Hepatocyte (in vitro differentiated cells): ENCODE results near the gene ZNF644. TPM values are rescaled to one million over a fixed set of nuclear protein-coding genes. Genes with fewer than 3 reads are reported as not detected.

Source experiments
- DNase-seq: peaks from one replicate; pipeline ENCODE4 v3.0.0-alpha.2; 2016; ENCODE audit warnings: low spot score
- H2AFZ ChIP-seq: fragments of 200-600 bp; sonication (generic); 2 replicates; pipeline ENCODE4 v1.6.0; 2016; ENCODE audit warnings: antibody characterized with exemption, mild to moderate bottlenecking
- H3K27ac ChIP-seq: fragments of 200-600 bp; sonication (generic); 2 replicates; pipeline ENCODE4 v1.5.1; 2016; ENCODE audit warnings: mild to moderate bottlenecking
- H3K27me3 ChIP-seq: fragments of 200-600 bp; sonication (generic); 2 replicates; pipeline ENCODE4 v1.6.1; 2016
- H3K36me3 ChIP-seq: fragments of 200-600 bp; sonication (generic); replicated peaks from 2 replicates; pipeline ENCODE4 v1.5.1; 2016; ENCODE audit warnings: low read depth; ENCODE audit not compliant: insufficient read depth
- H3K4me1 ChIP-seq: fragments of 200-600 bp; sonication (generic); 2 replicates; pipeline ENCODE4 v1.5.1; 2016; ENCODE audit warnings: mild to moderate bottlenecking, moderate library complexity; ENCODE audit not compliant: insufficient read depth
- H3K4me2 ChIP-seq: fragments of 200-600 bp; sonication (generic); 2 replicates; pipeline ENCODE4 v1.6.0; 2016
- H3K4me3 ChIP-seq: fragments of 200-600 bp; sonication (generic); 2 replicates; pipeline ENCODE4 v1.5.1; 2016; ENCODE audit warnings: mild to moderate bottlenecking
- H3K79me2 ChIP-seq: fragments of 200-600 bp; sonication (generic); 2 replicates; pipeline ENCODE4 v1.6.0; 2017; ENCODE audit warnings: mild to moderate bottlenecking
- H3K9me2 ChIP-seq: fragments of 200-600 bp; sonication (generic); replicated peaks from 2 replicates; pipeline ENCODE4 v1.6.0; 2017; ENCODE audit warnings: mild to moderate bottlenecking; ENCODE audit not compliant: insufficient read depth
- H3K9me3 ChIP-seq: fragments of 200-600 bp; sonication (generic); 2 replicates; pipeline ENCODE4 v1.5.1; 2016; ENCODE audit warnings: low read depth, mild to moderate bottlenecking
- H4K20me1 ChIP-seq: fragments of 200-600 bp; sonication (generic); 2 replicates; pipeline ENCODE4 v1.6.0; 2016; ENCODE audit warnings: mild to moderate bottlenecking; ENCODE audit not compliant: insufficient read depth, poor library complexity, severe bottlenecking
- CTCF ChIP-seq: fragments of 200-600 bp; sonication (generic); IDR thresholded peaks from 2 replicates; pipeline ENCODE4 v1.5.1; 2016; ENCODE audit warnings: antibody characterized with exemption, mild to moderate bottlenecking; ENCODE audit not compliant: poor library complexity
- EZH2 ChIP-seq: fragments of 200-600 bp; sonication (generic); IDR thresholded peaks from 2 replicates; pipeline ENCODE4 v1.6.1; 2016; ENCODE audit warnings: antibody characterized with exemption, mild to moderate bottlenecking, borderline replicate concordance
- EZH2phosphoT487 ChIP-seq: fragments of 200-600 bp; sonication (generic); IDR thresholded peaks from one replicate; pipeline ENCODE4 v1.6.1; 2018; ENCODE audit warnings: antibody characterized with exemption, mild to moderate bottlenecking, low read depth, moderate library complexity; ENCODE audit not compliant: unreplicated experiment, severe bottlenecking
- WGBS: methylation state at CpG from one replicate; pipeline ENCODE4 v1.1.6; 2016; ENCODE audit warnings: low lambda C conversion rate; ENCODE audit errors: missing lambda C conversion rate; 5-methylcytosine and 5-hydroxymethylcytosine counted together
- polyA plus RNA-seq: library from polyadenylated mRNA; unstranded; fragments of >200 nt; fragmentation: Nextera tagmentation; extraction: Ambion mirVana; gene quantifications from 2 replicates; pipeline ENCODE4 v1.2.1, GENCODE V29; 2016
- total RNA-seq: library from RNA; depleted of rRNA; stranded (reverse); fragments of >200 nt; gene quantifications from 2 replicates; pipeline ENCODE4 v1.2.3, GENCODE V29; 2014

ZNF644 gene
- total and polyA plus RNA-seq, 2 experiments from 2014 or later: 39.8 to 78.7 TPM

GRCh38 chr1:90952906-90953305 lies 68.9 kb downstream of the ZNF644 start:
- Histone ChIP-seq H3K9me2 (no peaks in the 10 kb centered on the region), H3K27me3 (no peaks in the 10 kb centered on the region), H2AFZ (no peak overlapping the region), H3K9me3 (no peaks in the 10 kb centered on the region), H3K36me3 (no peaks in the 10 kb centered on the region), H3K4me2 (no peak overlapping the region), H3K4me3 (no peak overlapping the region), H3K4me1 (no peaks in the 10 kb centered on the region), H3K27ac (no peak overlapping the region), H3K79me2 (peaks cover 96% of the 10 kb centered on the region), H4K20me1 (peaks cover 45% of the 10 kb centered on the region)
- DNase-seq: no peak
- no peak for TF ChIP-seq CTCF
- no peak for TF ChIP-seq EZH2
- TF ChIP-seq EZH2phosphoT487: no peak
- WGBS: 78% methylated on average over 3 of the region's 3 CpGs

GRCh38 chr1:90951009-90951408 lies 70.8 kb downstream of the ZNF644 start:
- Histone ChIP-seq H3K27ac (no peak overlapping the region), H3K4me2 (no peak overlapping the region), H4K20me1 (peaks cover 47% of the 10 kb centered on the region), H3K9me3 (no peaks in the 10 kb centered on the region), H2AFZ (no peak overlapping the region), H3K9me2 (no peaks in the 10 kb centered on the region), H3K27me3 (no peaks in the 10 kb centered on the region), H3K4me3 (no peak overlapping the region), H3K79me2 (peaks cover 96% of the 10 kb centered on the region), H3K4me1 (no peaks in the 10 kb centered on the region), H3K36me3 (no peaks in the 10 kb centered on the region)
- WGBS: 90% methylated on average over 2 of the region's 2 CpGs
- TF ChIP-seq EZH2 (no peak), EZH2phosphoT487 (no peak), CTCF (no peak)
- DNase-seq: no peak

GRCh38 chr1:90948301-90948700 lies 73.5 kb downstream of the ZNF644 start:
- TF ChIP-seq CTCF: no peak
- TF ChIP-seq EZH2: no peak
- TF ChIP-seq EZH2phosphoT487: no peak
- Histone ChIP-seq H2AFZ (no peak overlapping the region), H3K27me3 (no peaks in the 10 kb centered on the region), H3K4me1 (no peaks in the 10 kb centered on the region), H3K9me3 (no peaks in the 10 kb centered on the region), H3K36me3 (no peaks in the 10 kb centered on the region), H4K20me1 (peaks cover 66% of the 10 kb centered on the region), H3K4me2 (no peak overlapping the region), H3K9me2 (no peaks in the 10 kb centered on the region), H3K4me3 (no peak overlapping the region), H3K79me2 (peaks cover 96% of the 10 kb centered on the region), H3K27ac (no peak overlapping the region)
- WGBS: 92% methylated on average over 7 of the region's 7 CpGs
- DNase-seq: no peak

GRCh38 chr1:90946630-90947029 lies 75.2 kb downstream of the ZNF644 start:
- H3K36me3 ChIP-seq: no peaks in the 10 kb centered on the region
- 91% methylated on average over 1 of the region's 1 CpG for WGBS
- no peaks in the 10 kb centered on the region for H3K9me2 ChIP-seq
- H3K79me2 ChIP-seq: peaks cover 95% of the 10 kb centered on the region
- H3K27me3 ChIP-seq: no peaks in the 10 kb centered on the region
- no peaks in the 10 kb centered on the region for H3K4me1 ChIP-seq
- H2AFZ ChIP-seq: no peak overlapping the region
- no peak overlapping the region for H3K27ac ChIP-seq
- DNase-seq: no peak
- no peaks in the 10 kb centered on the region for H3K9me3 ChIP-seq
- H3K4me3 ChIP-seq: no peak overlapping the region
- peaks cover 54% of the 10 kb centered on the region for H4K20me1 ChIP-seq
- H3K4me2 ChIP-seq: no peak overlapping the region
- TF ChIP-seq EZH2: no peak
- TF ChIP-seq EZH2phosphoT487: no peak
- TF ChIP-seq CTCF: no peak
